PFSK-1 (cell line): ENCODE measurements around the gene CNEP1R1.

Source experiments
- POLR2AphosphoS5 ChIP-seq: IDR thresholded peaks from 2 replicates; pipeline ENCODE4 v1.6.1; 2012; ENCODE audit warnings: low read depth, mild to moderate bottlenecking, control low read depth, low read length, moderate library complexity
- REST ChIP-seq, 2 experiments: IDR thresholded peaks; 2 replicates each; pipeline versions ENCODE4 v1.6.1 to v1.8.0; 2011 to 2012; ENCODE audit warnings: low read depth in 2 of 2, low read length in 2 of 2, control low read depth in 1 of 2, inconsistent platforms in 1 of 2, mild to moderate bottlenecking in 1 of 2, moderate library complexity in 1 of 2; ENCODE audit not compliant: insufficient read depth in 1 of 2
- SIN3A ChIP-seq: IDR thresholded peaks from 2 replicates; pipeline ENCODE4 v1.6.1; 2012; ENCODE audit warnings: mild to moderate bottlenecking, low read length, moderate library complexity, borderline replicate concordance; ENCODE audit not compliant: insufficient read depth
- TAF1 ChIP-seq: IDR thresholded peaks from 2 replicates; pipeline ENCODE4 v1.6.1; 2012; ENCODE audit warnings: low read length, control low read depth, borderline replicate concordance; ENCODE audit not compliant: insufficient read depth

GRCh38 chr16:50065624-50066481, 40.8 kb downstream of the CNEP1R1 start, which contains the start of gene HEATR3:
- no peak for TF ChIP-seq REST (IDR thresholded peaks at IDR 0.05; ENCODE audit: insufficient read depth in 1 of 2, low read depth in 2 of 2, low read length in 2 of 2)
- peak; percentile 65; the same call in 1 of the 2 replicates for TF ChIP-seq TAF1
- TF ChIP-seq POLR2AphosphoS5: peak; percentile 78
- peak; percentile 70; the same call in 1 of the 2 replicates for TF ChIP-seq SIN3A
